DND-41 (cell line): ENCODE data around the gene CEP85.

Experiments used
- ATAC-seq: fragments of 200-7000 bp; cut with Tn5 transposase; 3 replicates; pipeline ENCODE4 v1.9.1; 2021; ENCODE audit warnings: low read depth; ENCODE audit not compliant: insufficient read depth
- DNase-seq: peaks from one replicate; pipeline ENCODE4 v3.0.0-alpha.2; 2020
- H2AFZ ChIP-seq: 2 replicates; pipeline ENCODE4 v1.6.0; 2012; ENCODE audit warnings: low read depth, low read length
- H3K27ac ChIP-seq: 2 replicates; pipeline ENCODE4 v1.5.1; 2012; ENCODE audit warnings: low read length, inconsistent platforms
- H3K27me3 ChIP-seq: fragments of 200-600 bp; sonication (generic); 2 replicates; pipeline ENCODE4 v1.6.0; 2012; ENCODE audit warnings: low read length, mild to moderate bottlenecking, inconsistent platforms; ENCODE audit not compliant: insufficient read depth, poor library complexity
- H3K36me3 ChIP-seq: 2 replicates; pipeline ENCODE4 v1.5.1; 2012; ENCODE audit warnings: low read length, inconsistent platforms; ENCODE audit not compliant: insufficient read depth
- H3K4me1 ChIP-seq: 2 replicates; pipeline ENCODE4 v1.5.1; 2012; ENCODE audit warnings: mild to moderate bottlenecking, low read length; ENCODE audit not compliant: insufficient read depth
- H3K4me2 ChIP-seq: 2 replicates; pipeline ENCODE4 v1.6.0; 2012; ENCODE audit warnings: mild to moderate bottlenecking, moderate library complexity, low read length, inconsistent platforms; ENCODE audit not compliant: insufficient read depth
- H3K4me3 ChIP-seq, 2 experiments: fragments of 200-600 bp in 1 of 2; shearing (Covaris generic) in 1 of 2; 2 replicates each; pipeline ENCODE4 v1.5.1; 2012 to 2016; ENCODE audit warnings: inconsistent platforms in 2 of 2, low read length in 2 of 2, mild to moderate bottlenecking in 2 of 2, low read depth in 1 of 2, moderate library complexity in 1 of 2
- H3K79me2 ChIP-seq: 2 replicates; pipeline ENCODE4 v1.6.0; 2012; ENCODE audit warnings: low read length, inconsistent platforms; ENCODE audit not compliant: insufficient read depth
- H3K9ac ChIP-seq: 2 replicates; pipeline ENCODE4 v1.6.0; 2012; ENCODE audit warnings: low read depth, mild to moderate bottlenecking, inconsistent platforms, low read length, moderate library complexity
- H3K9me3 ChIP-seq: 2 replicates; pipeline ENCODE4 v1.5.1; 2012; ENCODE audit warnings: low read length, moderate library complexity, mild to moderate bottlenecking, inconsistent platforms; ENCODE audit not compliant: insufficient read depth, severe bottlenecking
- H4K20me1 ChIP-seq: 2 replicates; pipeline ENCODE4 v1.6.0; 2012; ENCODE audit warnings: low read length; ENCODE audit not compliant: insufficient read depth
- EZH2 ChIP-seq: IDR thresholded peaks from 3 replicates; pipeline ENCODE4 v1.6.1; 2012; ENCODE audit warnings: borderline replicate concordance, low read depth, mild to moderate bottlenecking, moderate library complexity, low read length, inconsistent platforms; ENCODE audit not compliant: severe bottlenecking
- TF ChIP-seq, protein P1 (sequence below): IDR thresholded peaks from 2 replicates; pipeline ENCODE4 v1.5.1; 2012; ENCODE audit warnings: borderline replicate concordance, low read length, moderate library complexity, mild to moderate bottlenecking; ENCODE audit not compliant: poor library complexity, severe bottlenecking; ENCODE audit errors: extremely low read depth

Gene CEP85

DNA sequence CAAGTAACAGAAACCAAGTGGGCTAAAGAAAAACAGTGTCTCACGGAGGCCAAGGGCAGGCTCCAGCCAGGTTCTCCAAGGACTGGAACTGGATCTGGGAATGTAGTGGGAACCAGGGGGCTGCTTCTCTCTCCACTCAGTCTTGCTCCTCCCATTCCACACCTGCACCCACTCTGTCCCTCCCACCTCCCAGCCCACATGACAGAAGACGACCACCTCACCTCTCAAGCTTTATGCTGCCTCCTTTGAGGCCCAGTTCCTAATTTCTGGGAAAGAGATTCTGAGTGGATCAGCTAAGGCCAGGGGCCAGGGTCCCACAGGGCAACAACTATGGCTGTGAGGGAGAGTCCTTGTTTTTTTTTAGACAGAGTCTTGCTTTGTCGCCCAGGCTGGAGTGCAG, 18.8 kb upstream of the CEP85 start:
- H3K4me3 ChIP-seq, result no peak overlapping the region
- no peak overlapping the region for H3K4me2 ChIP-seq
- no peaks in the 10 kb centered on the region for H4K20me1 ChIP-seq
- ATAC-seq (no peak), DNase-seq (no peak)
- H3K9ac ChIP-seq, result no peak overlapping the region
- no peak overlapping the region for H2AFZ ChIP-seq
- TF ChIP-seq, protein P1, sequence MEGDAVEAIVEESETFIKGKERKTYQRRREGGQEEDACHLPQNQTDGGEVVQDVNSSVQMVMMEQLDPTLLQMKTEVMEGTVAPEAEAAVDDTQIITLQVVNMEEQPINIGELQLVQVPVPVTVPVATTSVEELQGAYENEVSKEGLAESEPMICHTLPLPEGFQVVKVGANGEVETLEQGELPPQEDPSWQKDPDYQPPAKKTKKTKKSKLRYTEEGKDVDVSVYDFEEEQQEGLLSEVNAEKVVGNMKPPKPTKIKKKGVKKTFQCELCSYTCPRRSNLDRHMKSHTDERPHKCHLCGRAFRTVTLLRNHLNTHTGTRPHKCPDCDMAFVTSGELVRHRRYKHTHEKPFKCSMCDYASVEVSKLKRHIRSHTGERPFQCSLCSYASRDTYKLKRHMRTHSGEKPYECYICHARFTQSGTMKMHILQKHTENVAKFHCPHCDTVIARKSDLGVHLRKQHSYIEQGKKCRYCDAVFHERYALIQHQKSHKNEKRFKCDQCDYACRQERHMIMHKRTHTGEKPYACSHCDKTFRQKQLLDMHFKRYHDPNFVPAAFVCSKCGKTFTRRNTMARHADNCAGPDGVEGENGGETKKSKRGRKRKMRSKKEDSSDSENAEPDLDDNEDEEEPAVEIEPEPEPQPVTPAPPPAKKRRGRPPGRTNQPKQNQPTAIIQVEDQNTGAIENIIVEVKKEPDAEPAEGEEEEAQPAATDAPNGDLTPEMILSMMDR, result no peak
- TF ChIP-seq EZH2, result no peak
- H3K36me3 ChIP-seq, result no peaks in the 10 kb centered on the region
- H3K27me3 ChIP-seq, result peaks cover 4% of the 10 kb centered on the region
- H3K27ac ChIP-seq, result no peak overlapping the region
- no peaks in the 10 kb centered on the region for H3K79me2 ChIP-seq
- no peaks in the 10 kb centered on the region for H3K4me1 ChIP-seq
- no peaks in the 10 kb centered on the region for H3K9me3 ChIP-seq

DNA sequence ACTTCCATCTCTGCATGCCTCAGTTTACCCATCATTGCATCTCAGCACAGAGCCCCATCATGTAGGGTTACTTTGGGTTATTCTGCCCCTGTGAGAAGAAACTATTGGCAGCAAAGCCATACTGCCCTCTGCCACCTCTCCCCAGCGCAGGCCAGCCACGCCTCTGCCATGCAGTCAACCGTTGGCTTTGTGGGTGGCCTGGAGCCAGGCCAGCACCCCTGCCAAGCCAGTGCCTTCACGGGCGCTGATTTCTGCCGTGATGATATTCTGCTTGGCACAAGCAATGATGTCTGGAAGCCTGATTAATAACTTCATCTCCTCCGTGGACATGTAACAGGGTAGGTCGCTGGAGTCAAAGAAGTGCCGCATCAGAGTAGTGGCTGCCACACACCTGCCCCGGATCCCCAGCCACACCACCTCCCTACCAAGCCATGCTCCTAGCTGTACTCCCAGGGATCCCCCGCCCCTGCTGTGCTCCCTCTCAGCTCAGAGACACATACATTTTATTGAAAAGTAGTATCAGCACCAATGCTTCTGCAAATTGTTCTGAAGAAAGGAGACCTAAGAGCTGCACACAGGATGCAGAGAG, 15.0 kb upstream of the CEP85 start:
- Histone ChIP-seq H3K27ac (no peak overlapping the region), H3K36me3 (no peaks in the 10 kb centered on the region), H3K4me3 (no peak overlapping the region), H3K79me2 (no peaks in the 10 kb centered on the region), H3K9me3 (no peaks in the 10 kb centered on the region), H2AFZ (no peak overlapping the region), H3K27me3 (no peaks in the 10 kb centered on the region), H3K4me2 (no peak overlapping the region), H3K9ac (no peak overlapping the region), H4K20me1 (no peaks in the 10 kb centered on the region), H3K4me1 (no peaks in the 10 kb centered on the region)
- DNase-seq (no peak), ATAC-seq (no peak)
- no peak for TF ChIP-seq EZH2
- TF ChIP-seq, protein P1, result no peak

DNA sequence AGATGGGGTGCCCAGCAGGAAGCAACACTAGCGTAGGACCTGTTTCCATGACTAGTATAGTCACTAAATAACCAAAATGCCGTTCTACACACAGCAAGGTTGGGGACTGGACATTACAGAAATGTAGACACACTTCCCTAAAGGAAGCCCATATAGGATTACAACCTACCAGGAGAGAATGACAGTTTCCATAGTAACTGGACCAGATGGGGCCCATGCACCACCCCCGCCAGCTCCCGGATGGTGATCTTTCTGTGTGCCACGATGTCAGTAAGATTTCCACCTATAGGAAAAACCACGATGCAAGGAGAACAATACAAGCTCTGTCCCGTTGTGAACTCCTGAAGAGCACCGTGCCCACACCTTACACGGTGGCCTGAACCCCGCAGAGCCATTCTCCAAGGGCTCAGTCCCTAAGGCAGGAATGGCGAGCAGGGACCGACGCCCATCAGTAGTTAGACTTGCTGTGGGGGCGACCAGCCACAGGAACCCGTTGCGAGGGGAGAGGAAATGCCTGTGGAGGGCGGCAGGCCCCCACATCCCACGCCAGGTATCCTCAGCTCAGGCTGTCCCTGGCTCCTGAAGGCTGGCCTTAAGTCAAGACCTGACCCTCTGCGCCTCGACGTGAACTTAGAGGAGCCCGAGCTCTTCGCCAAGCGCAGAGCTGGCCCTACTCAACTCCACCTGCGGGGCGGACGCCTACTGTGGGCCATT, 13.6 kb upstream of the CEP85 start:
- Histone ChIP-seq H3K4me2 (no peak overlapping the region), H3K4me1 (no peaks in the 10 kb centered on the region), H3K27ac (no peak overlapping the region), H3K27me3 (no peaks in the 10 kb centered on the region), H3K9ac (no peak overlapping the region), H3K4me3 (no peak overlapping the region), H4K20me1 (no peaks in the 10 kb centered on the region), H3K79me2 (no peaks in the 10 kb centered on the region), H3K9me3 (no peaks in the 10 kb centered on the region), H2AFZ (no peak overlapping the region), H3K36me3 (no peaks in the 10 kb centered on the region)
- ATAC-seq, result no peak
- DNase-seq, result no peak
- TF ChIP-seq, protein P1, result no peak
- no peak for TF ChIP-seq EZH2
